ENCODE results near the gene SULT1E1. TPM values are rescaled to one million over a fixed set of nuclear protein-coding genes. Genes with fewer than 3 reads are reported as not detected.

Gene SULT1E1
- total and polyA plus RNA-seq, 4 donors = 19.3 to 218 (median 37.4) TPM

DNA sequence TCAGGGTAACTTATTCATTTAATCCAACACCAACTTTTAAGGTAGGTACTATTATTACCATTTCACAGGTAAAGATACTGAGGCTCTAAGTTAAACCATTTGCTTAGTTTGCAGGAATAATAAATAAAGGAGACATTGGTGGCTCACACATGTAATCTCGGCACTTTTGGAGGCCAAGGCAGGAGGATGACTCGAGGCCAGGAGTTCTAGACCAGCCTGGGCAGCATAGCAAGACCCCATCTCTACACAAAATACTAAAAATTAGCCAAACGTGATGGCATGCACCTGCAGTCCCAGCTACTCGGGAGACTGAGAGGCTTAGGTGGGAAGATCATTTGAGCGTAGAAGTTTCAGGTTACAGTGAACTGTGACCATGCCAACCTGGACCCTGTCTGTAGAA is 37.7 kb downstream of the SULT1E1 start:
- Histone ChIP-seq H3K36me3 (ENCODE audit: control insufficient read depth, insufficient read depth, low read length) (no peaks in the 10 kb centered on the region), H3K27me3 (ENCODE audit: control insufficient read depth, insufficient read depth, low read length) (no peaks in the 10 kb centered on the region), H3K9me3 (ENCODE audit: control insufficient read depth, insufficient read depth, low read length) (no peaks in the 10 kb centered on the region), H3K27ac (ENCODE audit: low read depth, low read length) (no peak overlapping the region), H3K4me3 (ENCODE audit: low read depth, low read length) (no peak overlapping the region), H3K4me1 (ENCODE audit: control insufficient read depth, insufficient read depth, low read length) (no peaks in the 10 kb centered on the region)
- 85% methylated on average over 2 of the region's 5 CpGs for WGBS (ENCODE audit: insufficient coverage)
- DNase-seq (ENCODE audit: low read depth in 4 of 6, low spot score in 6 of 6) = no peak

DNA sequence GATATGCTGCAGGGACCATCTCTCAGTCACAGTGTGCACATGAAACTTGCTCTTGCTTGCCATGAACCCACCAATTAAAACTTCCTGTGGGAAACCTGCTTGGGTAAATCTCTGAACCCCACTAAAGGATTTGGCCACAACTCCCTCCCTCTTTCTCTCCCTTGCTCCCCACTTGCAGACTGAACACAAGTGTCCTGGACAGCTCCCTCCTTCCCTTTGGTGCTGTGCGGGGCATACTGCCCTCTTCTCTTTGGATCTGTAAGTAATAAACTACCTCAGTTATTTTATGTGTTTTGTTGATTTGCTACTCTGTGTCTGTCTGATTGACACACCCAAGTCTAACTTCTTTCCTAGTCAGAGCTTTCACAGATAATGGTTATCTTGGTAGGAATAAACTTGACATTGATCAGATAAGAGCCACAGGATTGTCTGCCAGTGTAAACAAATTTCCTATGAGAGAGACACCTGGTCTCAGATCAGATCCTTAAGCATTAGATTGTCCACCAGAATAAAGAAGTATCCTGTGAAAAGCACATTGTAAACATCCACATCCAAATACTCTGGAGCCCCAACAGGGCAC is 41.8 kb downstream of the SULT1E1 start:
- Histone ChIP-seq H3K36me3 (ENCODE audit: control insufficient read depth, insufficient read depth, low read length) (no peaks in the 10 kb centered on the region), H3K4me1 (ENCODE audit: control insufficient read depth, insufficient read depth, low read length) (no peaks in the 10 kb centered on the region), H3K4me3 (ENCODE audit: low read depth, low read length) (no peak overlapping the region), H3K27ac (ENCODE audit: low read depth, low read length) (no peak overlapping the region), H3K9me3 (ENCODE audit: control insufficient read depth, insufficient read depth, low read length) (no peaks in the 10 kb centered on the region), H3K27me3 (ENCODE audit: control insufficient read depth, insufficient read depth, low read length) (no peaks in the 10 kb centered on the region)
- WGBS (ENCODE audit: insufficient coverage) = no CpG with 5 or more reads among the region's 1 CpG
- DNase-seq (ENCODE audit: low read depth in 4 of 6, low spot score in 6 of 6) = no peak

DNA sequence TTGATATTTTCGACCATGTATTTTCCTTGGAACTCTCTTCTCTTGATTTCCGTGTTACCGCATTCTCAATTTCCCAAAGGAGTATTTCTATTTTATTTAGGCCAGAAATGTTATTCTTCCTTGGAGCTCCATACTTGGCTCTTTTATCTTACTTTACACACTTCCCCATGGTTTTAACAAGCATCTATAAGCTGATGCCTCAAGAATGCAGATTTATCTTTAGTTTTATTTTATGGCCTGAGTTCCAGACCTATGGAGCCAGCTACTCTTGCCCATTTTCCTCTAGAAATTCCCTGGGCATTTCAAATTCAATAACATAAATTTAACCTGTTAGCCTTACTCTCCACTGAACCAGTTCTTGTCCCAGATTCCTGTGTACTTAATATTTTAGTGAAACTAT is 43.7 kb downstream of the SULT1E1 start:
- Histone ChIP-seq H3K9me3 (ENCODE audit: control insufficient read depth, insufficient read depth, low read length) (no peaks in the 10 kb centered on the region), H3K36me3 (ENCODE audit: control insufficient read depth, insufficient read depth, low read length) (no peaks in the 10 kb centered on the region), H3K4me3 (ENCODE audit: low read depth, low read length) (no peak overlapping the region), H3K4me1 (ENCODE audit: control insufficient read depth, insufficient read depth, low read length) (no peaks in the 10 kb centered on the region), H3K27ac (ENCODE audit: low read depth, low read length) (no peak overlapping the region), H3K27me3 (ENCODE audit: control insufficient read depth, insufficient read depth, low read length) (no peaks in the 10 kb centered on the region)
- peak in 1 of 6 donors; percentile 7 for DNase-seq (ENCODE audit: low read depth in 4 of 6, low spot score in 6 of 6)
- no CpG with 5 or more reads among the region's 3 CpGs for WGBS (ENCODE audit: insufficient coverage)

DNA sequence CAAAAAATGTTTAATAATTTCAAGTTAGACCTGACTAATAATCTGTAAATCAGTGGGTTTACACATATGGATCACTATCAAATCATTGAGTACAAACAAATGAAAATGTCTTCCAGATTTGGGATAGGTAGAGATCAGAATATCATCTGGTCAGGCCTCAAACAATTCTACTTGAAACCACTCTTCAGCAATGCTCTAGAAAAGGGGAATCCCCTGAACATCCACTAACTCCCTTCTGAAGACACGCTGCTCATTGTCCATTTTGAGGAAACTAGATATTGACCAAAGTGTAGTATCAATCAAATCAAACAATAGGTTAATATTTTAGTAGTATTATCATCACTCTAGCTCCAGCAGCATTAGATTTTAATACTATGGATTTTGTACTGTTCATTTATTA is 46.3 kb downstream of the SULT1E1 start:
- Histone ChIP-seq H3K36me3 (ENCODE audit: control insufficient read depth, insufficient read depth, low read length) (no peaks in the 10 kb centered on the region), H3K9me3 (ENCODE audit: control insufficient read depth, insufficient read depth, low read length) (no peaks in the 10 kb centered on the region), H3K27ac (ENCODE audit: low read depth, low read length) (no peak overlapping the region), H3K4me1 (ENCODE audit: control insufficient read depth, insufficient read depth, low read length) (no peaks in the 10 kb centered on the region), H3K4me3 (ENCODE audit: low read depth, low read length) (no peak overlapping the region), H3K27me3 (ENCODE audit: control insufficient read depth, insufficient read depth, low read length) (no peaks in the 10 kb centered on the region)
- WGBS (ENCODE audit: insufficient coverage) = no CpG with 5 or more reads among the region's 1 CpG
- no peak for DNase-seq (ENCODE audit: low read depth in 4 of 6, low spot score in 6 of 6)

DNA sequence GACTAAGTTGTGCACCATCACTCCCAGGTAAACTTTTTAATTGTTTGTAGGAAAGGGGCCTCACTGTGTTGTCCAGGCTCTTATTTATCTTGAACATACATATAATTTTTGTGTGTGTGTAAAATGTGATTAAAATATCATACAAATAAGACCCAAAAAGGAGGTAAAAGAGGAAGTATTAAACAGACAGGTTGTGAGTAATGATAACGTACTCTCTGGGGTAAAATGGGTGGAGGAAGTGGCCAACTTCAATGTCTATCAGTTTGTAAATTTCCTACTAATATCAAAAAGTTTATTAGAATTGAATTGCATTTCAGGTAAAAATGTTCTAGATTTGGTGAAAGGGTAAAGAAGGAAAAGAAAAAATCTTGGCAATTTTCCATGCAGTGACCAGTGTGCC is 48.8 kb downstream of the SULT1E1 start:
- Histone ChIP-seq H3K27me3 (ENCODE audit: control insufficient read depth, insufficient read depth, low read length) (no peaks in the 10 kb centered on the region), H3K27ac (ENCODE audit: low read depth, low read length) (no peak overlapping the region), H3K36me3 (ENCODE audit: control insufficient read depth, insufficient read depth, low read length) (no peaks in the 10 kb centered on the region), H3K4me1 (ENCODE audit: control insufficient read depth, insufficient read depth, low read length) (no peaks in the 10 kb centered on the region), H3K4me3 (ENCODE audit: low read depth, low read length) (no peak overlapping the region), H3K9me3 (ENCODE audit: control insufficient read depth, insufficient read depth, low read length) (no peaks in the 10 kb centered on the region)
- whole genome bisulfite sequencing (ENCODE audit: insufficient coverage) = no CpG with 5 or more reads among the region's 1 CpG
- no peak for DNase-seq (ENCODE audit: low read depth in 4 of 6, low spot score in 6 of 6)

DNA sequence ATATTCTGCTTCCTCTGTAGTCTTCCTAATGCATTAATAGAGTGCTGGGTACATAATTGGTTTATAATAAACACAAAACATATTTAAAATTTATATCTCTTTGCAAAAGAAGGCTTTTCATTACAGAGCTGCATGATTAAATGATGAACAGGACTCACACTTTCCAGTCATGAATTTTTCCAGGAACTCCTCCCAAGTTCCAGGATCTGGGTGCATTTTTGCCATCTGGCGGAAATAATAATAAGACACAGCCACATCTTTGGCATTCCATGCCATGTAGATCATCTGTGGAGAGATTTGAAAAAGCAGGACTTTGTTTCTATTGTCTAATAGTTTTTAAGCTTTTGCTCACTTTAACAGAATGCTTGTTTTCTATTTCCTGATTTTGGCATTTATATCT is 59.3 kb downstream of the SULT1E1 start:
- Histone ChIP-seq H3K4me3 (ENCODE audit: low read depth, low read length) (no peak overlapping the region), H3K27me3 (ENCODE audit: control insufficient read depth, insufficient read depth, low read length) (no peaks in the 10 kb centered on the region), H3K4me1 (ENCODE audit: control insufficient read depth, insufficient read depth, low read length) (no peaks in the 10 kb centered on the region), H3K27ac (ENCODE audit: low read depth, low read length) (no peak overlapping the region), H3K9me3 (ENCODE audit: control insufficient read depth, insufficient read depth, low read length) (peaks cover 4% of the 10 kb centered on the region), H3K36me3 (ENCODE audit: control insufficient read depth, insufficient read depth, low read length) (no peaks in the 10 kb centered on the region)
- DNase-seq (ENCODE audit: low read depth in 4 of 6, low spot score in 6 of 6) = no peak
- WGBS (ENCODE audit: insufficient coverage) = no CpG with 5 or more reads among the region's 1 CpG

DNA sequence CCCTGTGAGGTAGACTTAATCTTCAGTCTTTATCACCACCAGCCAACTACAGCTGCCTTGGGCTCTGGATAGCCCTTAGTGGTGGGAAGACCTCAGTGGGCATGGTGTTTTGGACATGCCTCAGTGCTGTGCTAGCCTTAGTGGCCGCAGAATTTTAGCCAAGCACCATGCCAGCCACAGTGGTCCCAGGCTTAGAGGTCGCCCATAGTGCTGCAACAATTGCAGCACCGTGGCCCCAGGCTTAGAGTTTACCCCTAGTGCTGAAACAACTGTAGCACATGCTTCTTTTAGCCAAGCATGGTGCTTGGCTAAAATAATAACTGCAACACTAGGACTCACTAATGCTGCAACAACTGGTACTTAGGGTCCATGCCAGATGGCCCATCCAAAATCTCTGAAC is 60.6 kb downstream of the SULT1E1 start:
- Histone ChIP-seq H3K4me3 (ENCODE audit: low read depth, low read length) (no peak overlapping the region), H3K9me3 (ENCODE audit: control insufficient read depth, insufficient read depth, low read length) (peaks cover 4% of the 10 kb centered on the region), H3K27ac (ENCODE audit: low read depth, low read length) (no peak overlapping the region), H3K27me3 (ENCODE audit: control insufficient read depth, insufficient read depth, low read length) (no peaks in the 10 kb centered on the region), H3K36me3 (ENCODE audit: control insufficient read depth, insufficient read depth, low read length) (no peaks in the 10 kb centered on the region), H3K4me1 (ENCODE audit: control insufficient read depth, insufficient read depth, low read length) (no peaks in the 10 kb centered on the region)
- no peak for DNase-seq (ENCODE audit: low read depth in 4 of 6, low spot score in 6 of 6)
- WGBS (ENCODE audit: insufficient coverage) = 85% methylated on average over 3 of the region's 3 CpGs

DNA sequence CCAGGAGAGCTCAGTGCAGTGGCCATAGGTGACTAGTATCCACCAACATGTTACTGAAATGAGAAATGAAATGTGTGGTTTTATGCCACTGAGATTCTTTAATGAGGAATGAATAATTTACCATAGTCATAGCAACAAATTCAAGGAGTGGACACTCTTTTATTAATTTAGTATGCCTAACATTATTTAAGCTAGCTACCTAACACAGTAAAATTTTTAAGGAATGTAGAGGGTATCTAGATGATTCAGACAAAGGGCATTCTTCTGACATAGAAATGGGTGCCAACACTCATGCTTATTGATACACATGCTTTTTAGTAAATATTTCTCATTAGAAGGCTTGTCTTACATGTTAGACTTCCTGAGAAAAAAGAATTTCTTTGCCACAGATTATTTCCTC is 66.2 kb downstream of the SULT1E1 start:
- no peak for DNase-seq (ENCODE audit: low read depth in 4 of 6, low spot score in 6 of 6)
- H3K4me1 ChIP-seq (ENCODE audit: control insufficient read depth, insufficient read depth, low read length) = no peaks in the 10 kb centered on the region
- H3K4me3 ChIP-seq (ENCODE audit: low read depth, low read length) = no peak overlapping the region
- H3K36me3 ChIP-seq (ENCODE audit: control insufficient read depth, insufficient read depth, low read length) = no peaks in the 10 kb centered on the region
- H3K9me3 ChIP-seq (ENCODE audit: control insufficient read depth, insufficient read depth, low read length) = no peaks in the 10 kb centered on the region
- H3K27me3 ChIP-seq (ENCODE audit: control insufficient read depth, insufficient read depth, low read length) = no peaks in the 10 kb centered on the region
- H3K27ac ChIP-seq (ENCODE audit: low read depth, low read length) = no peak overlapping the region

Other genes starting within 250 kb of the SULT1E1 start
- not detected for gene UGT2A2, start 220.5 kb downstream of the SULT1E1 start, total RNA-seq
- not detected for gene UGT2A2, start 220.5 kb downstream of the SULT1E1 start, polyA plus RNA-seq (ENCODE audit: insufficient read length in 2 of 2)
- under 1 TPM in 1 of 2 donors, not detected in 1; 0.94 TPM for gene UGT2A1, start 206.9 kb downstream of the SULT1E1 start, total RNA-seq
- under 1 TPM in 1 of 2 donors, not detected in 1; 0.47 TPM for gene UGT2A1, start 206.9 kb downstream of the SULT1E1 start, polyA plus RNA-seq (ENCODE audit: insufficient read length in 2 of 2)
- 1 to 10 TPM; 2.0 to 3.6 TPM for gene SULT1B1, start 99.5 kb downstream of the SULT1E1 start, total RNA-seq
- gene SULT1B1, start 99.5 kb downstream of the SULT1E1 start, polyA plus RNA-seq (ENCODE audit: insufficient read length in 2 of 2) = 1 to 10 TPM; 1.2 to 1.4 TPM
- gene CSN1S1, start 70.9 kb upstream of the SULT1E1 start, total RNA-seq = not detected
- gene CSN1S1, start 70.9 kb upstream of the SULT1E1 start, polyA plus RNA-seq (ENCODE audit: insufficient read length in 2 of 2) = not detected
- not detected for gene CSN2, start 105.6 kb upstream of the SULT1E1 start, total RNA-seq
- gene CSN2, start 105.6 kb upstream of the SULT1E1 start, polyA plus RNA-seq (ENCODE audit: insufficient read length in 2 of 2) = not detected
- not detected for gene STATH, start 135.8 kb upstream of the SULT1E1 start, total RNA-seq
- gene STATH, start 135.8 kb upstream of the SULT1E1 start, polyA plus RNA-seq (ENCODE audit: insufficient read length in 2 of 2) = not detected
- gene HTN3, start 168.3 kb upstream of the SULT1E1 start, total RNA-seq = not detected
- not detected for gene HTN3, start 168.3 kb upstream of the SULT1E1 start, polyA plus RNA-seq (ENCODE audit: insufficient read length in 2 of 2)
- gene HTN1, start 190.3 kb upstream of the SULT1E1 start, total RNA-seq = not detected
- under 1 TPM in 1 of 2 donors, not detected in 1; 0.08 TPM for gene HTN1, start 190.3 kb upstream of the SULT1E1 start, polyA plus RNA-seq (ENCODE audit: insufficient read length in 2 of 2)